GM12874 (cell line): ENCODE results near the gene SYNE1.

ENCODE experiments used
- CTCF ChIP-seq: IDR thresholded peaks from 2 replicates; pipeline ENCODE4 v1.5.1; 2011; ENCODE audit warnings: low read depth, mild to moderate bottlenecking, control low read depth, low read length, moderate library complexity; ENCODE audit not compliant: insufficient read depth

Gene SYNE1

GRCh38 chr6:152078001-152078400 is 559.2 kb downstream of the SYNE1 start:
- TF ChIP-seq CTCF = no peak

DNA sequence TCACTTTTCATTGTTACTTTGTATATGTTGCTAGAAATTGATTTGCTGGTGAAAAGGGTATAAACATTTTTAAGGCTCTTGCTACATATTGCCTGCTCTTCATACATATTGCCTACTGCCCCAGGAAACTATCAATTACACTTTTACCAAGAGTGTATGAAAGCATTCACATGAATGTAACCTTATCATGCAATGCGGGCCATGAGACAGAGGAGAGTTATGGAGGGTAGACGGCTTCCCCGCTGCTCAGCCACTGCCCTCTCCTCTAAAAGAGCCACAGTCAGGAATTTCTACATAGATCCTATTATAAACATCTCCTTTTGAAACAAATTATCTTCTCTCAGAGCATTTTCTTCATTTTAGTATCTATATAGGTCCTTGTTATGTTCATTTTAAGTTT is 565.3 kb downstream of the SYNE1 start:
- no peak for TF ChIP-seq CTCF
